HepG2 (cell line): ENCODE data around the gene CKMT2. TPM values are rescaled to one million over a fixed set of nuclear protein-coding genes. Genes with fewer than 3 reads are reported as not detected.
A peak's percentile ranks its signal among the peaks of the same experiment; 100 is the strongest.

ENCODE experiments used
- ATAC-seq: fragments of 200-7000 bp; cut with Tn5 transposase; 3 replicates; pipeline ENCODE4 v1.9.1; 2020; ENCODE audit warnings: mild to moderate bottlenecking, moderate library complexity
- BruUV-seq: library from RNA; stranded (reverse); fragments of 400-500 nt; replicated peaks from 2 replicates; lab custom pipeline; 2021; lab: Mats Ljungman, UMichigan
- CTCF ChIA-PET: fragments of 300-600 bp; formaldehyde crosslinking; extraction: SDS; loops from one replicate; lab custom pipeline; 2021; ENCODE audit warnings: low total read pairs, inconsistent platforms, low intra/inter-chr PET ratio; lab: Yijun Ruan, JAX
- POLR2A ChIA-PET: fragments of 350-600 bp; sonication (Branson Sonifier 250); formaldehyde crosslinking; loops from one replicate; lab custom pipeline; 2020; ENCODE audit warnings: antibody characterized with exemption, inconsistent platforms; lab: Yijun Ruan, JAX
- DNase-seq: peaks from one replicate; pipeline ENCODE4 v3.0.0-alpha.2; 2015; ENCODE audit warnings: low spot score
- FAIRE-seq: peaks from 3 replicates; lab custom pipeline; 2011; peaks lifted over from hg19 to GRCh38; lab: Jason Lieb, UNC
- H2AFZ ChIP-seq: one replicate; pipeline ENCODE4 v1.6.1; 2011; ENCODE audit warnings: low read length, inconsistent platforms
- H3K27ac ChIP-seq: fragments of 300-600 bp; 3 replicates; pipeline ENCODE4 v1.8.0; 2011; ENCODE audit warnings: mixed run types, mild to moderate bottlenecking, mixed read lengths, low read length, inconsistent platforms; ENCODE audit not compliant: insufficient read depth; ENCODE audit errors: extremely low read length
- H3K27me3 ChIP-seq, 2 experiments: fragments of 200-600 bp in 1 of 2; 2 replicates in 1 of 2; 3 replicates in 1 of 2; pipeline versions ENCODE4 v1.6.0 to v1.8.0; 2011; ENCODE audit warnings: low read length in 2 of 2, mild to moderate bottlenecking in 2 of 2, moderate library complexity in 2 of 2, inconsistent platforms in 1 of 2; ENCODE audit not compliant: insufficient read depth in 2 of 2, control insufficient read depth in 1 of 2
- H3K36me3 ChIP-seq, 2 experiments: fragments of 200-600 bp in 1 of 2; replicated peaks in 1 of 2; 2 replicates in 1 of 2; 3 replicates in 1 of 2; pipeline versions ENCODE4 v1.5.1 to v1.8.0; 2011; ENCODE audit warnings: low read length in 2 of 2, inconsistent platforms in 1 of 2; ENCODE audit not compliant: insufficient read depth in 2 of 2, control insufficient read depth in 1 of 2
- H3K4me1 ChIP-seq: 2 replicates; pipeline ENCODE4 v1.5.1; 2012; ENCODE audit warnings: low read length, inconsistent platforms; ENCODE audit not compliant: insufficient read depth
- H3K4me2 ChIP-seq: 2 replicates; pipeline ENCODE4 v1.6.0; 2011; ENCODE audit warnings: low read depth, low read length, inconsistent platforms
- H3K4me3 ChIP-seq, 3 experiments: fragments of 200-600 bp in 1 of 3; sonication (generic), shearing (Covaris generic) in 1 of 3; replicated peaks in 1 of 3; 2 replicates each; pipeline ENCODE4 v1.5.1; 2011 to 2016; ENCODE audit warnings: low read length in 3 of 3, inconsistent platforms in 2 of 3, low read depth in 2 of 3, mild to moderate bottlenecking in 2 of 3, control low read depth in 1 of 3, mixed read lengths in 1 of 3; ENCODE audit not compliant: insufficient read depth in 1 of 3
- H3K79me2 ChIP-seq: one replicate; pipeline ENCODE4 v1.6.1; 2011; ENCODE audit warnings: low read length, inconsistent platforms; ENCODE audit not compliant: insufficient read depth
- H3K9ac ChIP-seq: 2 replicates; pipeline ENCODE4 v1.6.0; 2011; ENCODE audit warnings: mild to moderate bottlenecking, low read depth, low read length, inconsistent platforms; ENCODE audit not compliant: insufficient read depth
- H3K9me3 ChIP-seq: 2 replicates; pipeline ENCODE4 v1.5.1; 2012; ENCODE audit warnings: mild to moderate bottlenecking, low read length
- H4K20me1 ChIP-seq: 2 replicates; pipeline ENCODE4 v1.6.0; 2011; ENCODE audit warnings: inconsistent platforms, mild to moderate bottlenecking, low read length, moderate library complexity; ENCODE audit not compliant: insufficient read depth
- CENPT ChIP-seq: sonication (generic); formaldehyde crosslinking; IDR thresholded peaks from 2 replicates; pipeline ENCODE4 v1.8.0; 2022; ENCODE audit warnings: low read depth, mild to moderate bottlenecking, moderate library complexity, missing genetic modification reagents
- ERF ChIP-seq: IDR thresholded peaks from 2 replicates; pipeline ENCODE4 v1.6.1; 2018; ENCODE audit warnings: missing biosample characterization, missing genetic modification reagents
- ETS1 ChIP-seq: sonication (generic); formaldehyde crosslinking; IDR thresholded peaks from 2 replicates; pipeline ENCODE4 v1.4.0; 2020; ENCODE audit warnings: missing genetic modification reagents
- FOXP4 ChIP-seq: sonication (generic); formaldehyde crosslinking; IDR thresholded peaks from 2 replicates; pipeline ENCODE4 v1.4.0; 2020; ENCODE audit warnings: missing genetic modification reagents
- FUBP1 ChIP-seq: sonication (generic); formaldehyde crosslinking; IDR thresholded peaks from 2 replicates; pipeline ENCODE4 v1.5.1; 2020; ENCODE audit warnings: missing genetic modification reagents, mild to moderate bottlenecking, borderline replicate concordance
- IKZF5 ChIP-seq: IDR thresholded peaks from 2 replicates; pipeline ENCODE4 v1.6.1; 2018; ENCODE audit warnings: missing genetic modification reagents, mild to moderate bottlenecking, missing compliant biosample characterization
- MIXL1 ChIP-seq: IDR thresholded peaks from 2 replicates; pipeline ENCODE4 v1.6.1; 2016
- MYC ChIP-seq: sonication (generic); formaldehyde crosslinking; IDR thresholded peaks from 2 replicates; pipeline ENCODE4 v1.9.0; 2021; ENCODE audit warnings: missing genetic modification reagents, borderline replicate concordance
- NRL ChIP-seq: sonication (generic); formaldehyde crosslinking; IDR thresholded peaks from 2 replicates; pipeline ENCODE4 v1.5.0; 2020; ENCODE audit warnings: missing genetic modification reagents, mild to moderate bottlenecking, moderate library complexity, borderline replicate concordance
- ONECUT2 ChIP-seq: sonication (generic); formaldehyde crosslinking; IDR thresholded peaks from 2 replicates; pipeline ENCODE4 v1.4.0; 2020; ENCODE audit warnings: missing genetic modification reagents
- SMC3 ChIP-seq: IDR thresholded peaks from 2 replicates; pipeline ENCODE4 v1.6.1; 2011; ENCODE audit warnings: low read length, improper control_type of control experiment
- SOX13 ChIP-seq, 3 experiments: fragments of 450-650 bp in 1 of 3; sonication (generic) in 1 of 3; formaldehyde crosslinking in 1 of 3; IDR thresholded peaks in 2 of 3; conservative IDR thresholded peaks in 1 of 3; 2 replicates each; pipeline versions ENCODE4 v1.5.0 to v1.6.1; 2016 to 2020; ENCODE audit warnings: antibody characterized with exemption in 1 of 3, mild to moderate bottlenecking in 1 of 3, missing compliant biosample characterization in 1 of 3, missing genetic modification reagents in 1 of 3, moderate library complexity in 1 of 3
- XBP1 ChIP-seq: sonication (generic); formaldehyde crosslinking; IDR thresholded peaks from 2 replicates; pipeline ENCODE4 v1.5.0; 2020; ENCODE audit warnings: missing genetic modification reagents
- ZNF143 ChIP-seq: sonication (generic); formaldehyde crosslinking; IDR thresholded peaks from 2 replicates; pipeline ENCODE4 v1.4.0; 2020; ENCODE audit warnings: missing genetic modification reagents
- ZNF234 ChIP-seq: sonication (generic); formaldehyde crosslinking; conservative IDR thresholded peaks from 2 replicates; pipeline ENCODE4 v1.5.1; 2020; ENCODE audit warnings: mild to moderate bottlenecking, missing genetic modification reagents
- ZNF441 ChIP-seq: sonication (generic); formaldehyde crosslinking; IDR thresholded peaks from 2 replicates; pipeline ENCODE4 v1.7.0; 2021; ENCODE audit warnings: missing genetic modification reagents, borderline replicate concordance
- ZNF547 ChIP-seq: sonication (generic); formaldehyde crosslinking; IDR thresholded peaks from 2 replicates; pipeline ENCODE4 v1.5.1; 2020; ENCODE audit warnings: mild to moderate bottlenecking, missing genetic modification reagents
- ZNF775 ChIP-seq: sonication (generic); formaldehyde crosslinking; IDR thresholded peaks from 2 replicates; pipeline ENCODE4 v1.4.0; 2020; ENCODE audit warnings: missing genetic modification reagents, mild to moderate bottlenecking, moderate library complexity, borderline replicate concordance
- WGBS: methylation state at CpG from one replicate; pipeline ENCODE4 v1.1.6; 2017; ENCODE audit warnings: low lambda C conversion rate; 5-methylcytosine and 5-hydroxymethylcytosine counted together
- in situ Hi-C: cut with HindIII; loops from 2 replicates; pipeline ENCODE4 v1.10.0; 2017; ENCODE audit warnings: low pct_unique_long_range_greater_than_20kb; ENCODE audit not compliant: extremely low pct_ligation_motif_present
- intact Hi-C: fragments of 100-400 bp; cut with micrococcal nuclease; formaldehyde crosslinking; loops from one replicate; pipeline ENCODE4 v1.10.0; 2022; ENCODE audit not compliant: unreplicated experiment
- polyA plus RNA-seq, 8 experiments: library from polyadenylated mRNA; depleted of rRNA in 3 of 8; stranded (reverse) in 7 of 8; unstranded in 1 of 8; fragments of >200 nt; fragmentation: Illumina TruSeq in 4 of 8; extraction: Trizol in 4 of 8; gene quantifications; 2 replicates each; pipeline versions ENCODE4 v1.2.1 to v1.2.3, GENCODE V29; 2011 to 2016; ENCODE audit warnings: low read depth in 4 of 8, missing spikeins in 1 of 8, mixed read lengths in 1 of 8; ENCODE audit not compliant: insufficient read depth in 1 of 8
- total RNA-seq, 5 experiments: library from RNA; depleted of rRNA; stranded (reverse); fragments of >200 nt; fragmentation: Illumina TruSeq; extraction: Trizol; gene quantifications; 2 replicates each; pipeline ENCODE4 v1.2.3, GENCODE V29; 2016; ENCODE audit warnings: low read depth in 1 of 5

The CKMT2 gene
- total and polyA plus RNA-seq, 2 of the 13 experiments (the other 11 are each of a cell fraction or from before 2014, with no cell fraction given) = 1.2 to 8.8 TPM

- TF ChIP-seq FUBP1 (CRISPR knock-in tag) (no peak), SOX13 (IDR thresholded peaks at IDR 0.05) (no peak), SOX13 (CRISPR knock-in tag; conservative IDR thresholded peaks at IDR 0.05 in 1 of 2, IDR thresholded peaks at IDR 0.05 in 1 of 2) (no peak), ZNF775 (CRISPR knock-in tag) (no peak), CENPT (CRISPR knock-in tag) (no peak), SMC3 (no peak)
These were observed 69.5 kb downstream of the CKMT2 start (continued) for GRCh38 chr5:81302596-81302995.

- Histone ChIP-seq H3K9ac (no peak overlapping the region), H2AFZ (no peak overlapping the region), H3K9me3 (no peaks in the 10 kb centered on the region), H3K79me2 (peaks cover 38% of the 10 kb centered on the region), H4K20me1 (no peaks in the 10 kb centered on the region), H3K4me3 (no peak overlapping the region), H3K27me3 (no peaks in the 10 kb centered on the region; a peak in 1 of 5 replicates), H3K36me3 (peaks cover 1 to 11% of the 10 kb centered on the region in 2 experiments; a peak in 3 of 5 replicates), H3K4me1 (peaks cover 33% of the 10 kb centered on the region), H3K27ac (no peak overlapping the region), H3K4me2 (peak overlapping the region; percentile 91; the same call in 1 of the 2 replicates)
- BruUV-seq = no TSS peak
- no peak for ATAC-seq
- in situ Hi-C loops = no loop called here
- POLR2A ChIA-PET = no interaction called here
- TF ChIP-seq FOXP4 (CRISPR knock-in tag) (no peak), MIXL1 (CRISPR knock-in tag) (no peak), NRL (CRISPR knock-in tag) (no peak), MYC (CRISPR knock-in tag) (no peak), ZNF143 (no peak), ZNF547 (CRISPR knock-in tag) (no peak), XBP1 (no peak), ZNF234 (CRISPR knock-in tag) (no peak), IKZF5 (no peak), ONECUT2 (CRISPR knock-in tag) (no peak), ETS1 (CRISPR knock-in tag) (no peak), ZNF441 (CRISPR knock-in tag) (no peak), ERF (no peak)
- WGBS = 90% methylated on average over 1 of the region's 1 CpG
- FAIRE-seq = no peak
- peak; percentile 20 for DNase-seq
- intact Hi-C loops = loop anchor here (5.0 kb wide), 2 partner anchors 69 to 71 kb away; partner anchors contain the start of gene CKMT2
- CTCF ChIA-PET = no interaction called here
These were observed 70.4 kb downstream of the CKMT2 start for GRCh38 chr5:81303563-81303962.
